SK-N-SH treated with all-trans-retinoic acid at 6 μM for 48 hours (cell line): ENCODE results near the gene TNFRSF11A.

Source experiments
- ATAC-seq: fragments of 200-7000 bp; cut with Tn5 transposase; 3 replicates; pipeline ENCODE4 v1.9.1; 2020; ENCODE audit warnings: mild to moderate bottlenecking, moderate library complexity
- ARNTL ChIP-seq: fragments of 450-650 bp; formaldehyde crosslinking; IDR thresholded peaks from 2 replicates; pipeline ENCODE4 v1.5.0; 2020; ENCODE audit warnings: low read depth, mild to moderate bottlenecking, moderate library complexity, borderline replicate concordance
- BACH2 ChIP-seq: fragments of 250-450 bp; sonication (Bioruptor Pico); IDR thresholded peaks from 2 replicates; pipeline ENCODE4 v1.9.0; 2021; ENCODE audit warnings: mild to moderate bottlenecking, borderline replicate concordance
- CSDC2 ChIP-seq: fragments of 250-450 bp; sonication (Bioruptor Pico); IDR thresholded peaks from 2 replicates; pipeline ENCODE4 v1.5.0; 2020; ENCODE audit warnings: mild to moderate bottlenecking, moderate library complexity
- ESRRG ChIP-seq: fragments of 250-450 bp; sonication (Bioruptor Pico); IDR thresholded peaks from 2 replicates; pipeline ENCODE4 v1.6.1; 2021; ENCODE audit warnings: mild to moderate bottlenecking
- GLIS3 ChIP-seq: fragments of 250-450 bp; sonication (Bioruptor Pico); IDR thresholded peaks from 2 replicates; pipeline ENCODE4 v1.5.0; 2020; ENCODE audit warnings: mild to moderate bottlenecking, moderate library complexity
- ISL1 ChIP-seq: fragments of 250-450 bp; sonication (Bioruptor Pico); IDR thresholded peaks from 2 replicates; pipeline ENCODE4 v2.1.2; 2022; ENCODE audit warnings: mild to moderate bottlenecking, moderate library complexity
- OSR1 ChIP-seq: fragments of 250-450 bp; sonication (Bioruptor Pico); IDR thresholded peaks from 2 replicates; pipeline ENCODE4 v1.8.0; 2022; ENCODE audit warnings: moderate library complexity, mild to moderate bottlenecking, inconsistent platforms
- RARB ChIP-seq: fragments of 250-450 bp; sonication (Bioruptor Pico); IDR thresholded peaks from 2 replicates; pipeline ENCODE4 v1.8.0; 2021; ENCODE audit warnings: mild to moderate bottlenecking, moderate library complexity
- SNAI2 ChIP-seq: fragments of 250-450 bp; sonication (Bioruptor Pico); IDR thresholded peaks from 2 replicates; pipeline ENCODE4 v1.5.0; 2020; ENCODE audit warnings: mild to moderate bottlenecking, moderate library complexity
- TCF4 ChIP-seq: fragments of 250-450 bp; sonication (Bioruptor Pico); IDR thresholded peaks from 2 replicates; pipeline ENCODE4 v1.8.0; 2021; ENCODE audit warnings: mild to moderate bottlenecking, moderate library complexity, borderline replicate concordance
- TOX ChIP-seq: fragments of 250-450 bp; sonication (Bioruptor Pico); IDR thresholded peaks from 2 replicates; pipeline ENCODE4 v1.8.0; 2021; ENCODE audit warnings: mild to moderate bottlenecking, moderate library complexity, borderline replicate concordance
- ZC3H10 ChIP-seq: fragments of 250-450 bp; sonication (Bioruptor Pico); IDR thresholded peaks from 2 replicates; pipeline ENCODE4 v1.5.1; 2021; ENCODE audit warnings: mild to moderate bottlenecking, moderate library complexity
- ZFP3 ChIP-seq: fragments of 250-450 bp; sonication (Bioruptor Pico); IDR thresholded peaks from 2 replicates; pipeline ENCODE4 v1.5.0; 2020; ENCODE audit warnings: mild to moderate bottlenecking, moderate library complexity
- ZFP30 ChIP-seq: fragments of 450-650 bp; formaldehyde crosslinking; IDR thresholded peaks from 2 replicates; pipeline ENCODE4 v1.5.0; 2022; ENCODE audit warnings: mild to moderate bottlenecking, moderate library complexity
- ZNF565 ChIP-seq: fragments of 450-650 bp; formaldehyde crosslinking; conservative IDR thresholded peaks from 2 replicates; pipeline ENCODE4 v1.5.0; 2020; ENCODE audit warnings: low read depth, mild to moderate bottlenecking, moderate library complexity
- ZNF8 ChIP-seq: fragments of 450-650 bp; formaldehyde crosslinking; IDR thresholded peaks from 2 replicates; pipeline ENCODE4 v1.5.0; 2020; ENCODE audit warnings: mild to moderate bottlenecking, moderate library complexity
- TF ChIP-seq, protein P1 (sequence below): fragments of 250-450 bp; sonication (Bioruptor Pico); IDR thresholded peaks from 2 replicates; pipeline ENCODE4 v1.5.0; 2020; ENCODE audit warnings: mild to moderate bottlenecking, moderate library complexity
- TF ChIP-seq, protein P2 (sequence below): fragments of 250-450 bp; sonication (Bioruptor Pico); IDR thresholded peaks from 2 replicates; pipeline ENCODE4 v1.5.1; 2020; ENCODE audit warnings: low read depth, mild to moderate bottlenecking, moderate library complexity
- TF ChIP-seq, protein P3 (sequence below): fragments of 250-450 bp; sonication (Bioruptor Pico); IDR thresholded peaks from 2 replicates; pipeline ENCODE4 v1.5.1; 2021; ENCODE audit warnings: mild to moderate bottlenecking, moderate library complexity
- TF ChIP-seq, protein P4 (sequence below): fragments of 250-450 bp; sonication (Bioruptor Pico); IDR thresholded peaks from 2 replicates; pipeline ENCODE4 v1.8.0; 2020; ENCODE audit warnings: mild to moderate bottlenecking, moderate library complexity, borderline replicate concordance
- TF ChIP-seq, protein P5 (sequence below): fragments of 250-450 bp; sonication (Bioruptor Pico); IDR thresholded peaks from 2 replicates; pipeline ENCODE4 v1.8.0; 2021; ENCODE audit warnings: low read depth, mild to moderate bottlenecking, moderate library complexity, borderline replicate concordance

The TNFRSF11A gene

DNA sequence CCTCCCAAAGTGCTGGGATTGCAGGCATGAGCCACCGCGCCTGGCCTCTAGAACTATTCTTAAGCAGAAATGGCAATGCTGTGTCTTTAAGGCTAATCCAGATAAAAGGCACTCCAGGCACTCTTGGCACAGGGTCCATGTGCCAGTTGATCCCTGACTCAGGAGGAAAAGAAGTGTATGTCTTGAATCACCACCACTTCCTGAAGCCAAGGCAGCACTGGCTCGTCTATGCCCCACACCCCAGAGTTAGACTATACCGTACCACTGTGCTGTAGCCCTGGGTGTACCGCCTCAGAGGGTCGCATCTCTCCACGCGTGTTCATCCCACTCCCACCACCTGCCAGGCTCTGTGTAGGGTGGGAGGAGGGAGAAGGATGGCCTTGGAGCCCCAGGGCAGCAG lies 9.0 kb downstream of the TNFRSF11A start:
- ATAC-seq, result peak; percentile 83
- TF ChIP-seq, protein P1, sequence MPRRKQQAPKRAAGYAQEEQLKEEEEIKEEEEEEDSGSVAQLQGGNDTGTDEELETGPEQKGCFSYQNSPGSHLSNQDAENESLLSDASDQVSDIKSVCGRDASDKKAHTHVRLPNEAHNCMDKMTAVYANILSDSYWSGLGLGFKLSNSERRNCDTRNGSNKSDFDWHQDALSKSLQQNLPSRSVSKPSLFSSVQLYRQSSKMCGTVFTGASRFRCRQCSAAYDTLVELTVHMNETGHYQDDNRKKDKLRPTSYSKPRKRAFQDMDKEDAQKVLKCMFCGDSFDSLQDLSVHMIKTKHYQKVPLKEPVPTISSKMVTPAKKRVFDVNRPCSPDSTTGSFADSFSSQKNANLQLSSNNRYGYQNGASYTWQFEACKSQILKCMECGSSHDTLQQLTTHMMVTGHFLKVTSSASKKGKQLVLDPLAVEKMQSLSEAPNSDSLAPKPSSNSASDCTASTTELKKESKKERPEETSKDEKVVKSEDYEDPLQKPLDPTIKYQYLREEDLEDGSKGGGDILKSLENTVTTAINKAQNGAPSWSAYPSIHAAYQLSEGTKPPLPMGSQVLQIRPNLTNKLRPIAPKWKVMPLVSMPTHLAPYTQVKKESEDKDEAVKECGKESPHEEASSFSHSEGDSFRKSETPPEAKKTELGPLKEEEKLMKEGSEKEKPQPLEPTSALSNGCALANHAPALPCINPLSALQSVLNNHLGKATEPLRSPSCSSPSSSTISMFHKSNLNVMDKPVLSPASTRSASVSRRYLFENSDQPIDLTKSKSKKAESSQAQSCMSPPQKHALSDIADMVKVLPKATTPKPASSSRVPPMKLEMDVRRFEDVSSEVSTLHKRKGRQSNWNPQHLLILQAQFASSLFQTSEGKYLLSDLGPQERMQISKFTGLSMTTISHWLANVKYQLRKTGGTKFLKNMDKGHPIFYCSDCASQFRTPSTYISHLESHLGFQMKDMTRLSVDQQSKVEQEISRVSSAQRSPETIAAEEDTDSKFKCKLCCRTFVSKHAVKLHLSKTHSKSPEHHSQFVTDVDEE (CRISPR knock-in tag), result no peak
- TF ChIP-seq ZFP30 (no peak), OSR1 (CRISPR knock-in tag) (no peak), ESRRG (CRISPR knock-in tag) (no peak), ZFP3 (CRISPR knock-in tag) (no peak), BACH2 (CRISPR knock-in tag) (no peak), ARNTL (no peak), ISL1 (CRISPR knock-in tag) (no peak), ZNF565 (CRISPR knock-in tag) (no peak), SNAI2 (CRISPR knock-in tag) (no peak), RARB (no peak), ZNF8 (CRISPR knock-in tag) (no peak), ZC3H10 (no peak), GLIS3 (CRISPR knock-in tag) (no peak)
- TF ChIP-seq, protein P2, sequence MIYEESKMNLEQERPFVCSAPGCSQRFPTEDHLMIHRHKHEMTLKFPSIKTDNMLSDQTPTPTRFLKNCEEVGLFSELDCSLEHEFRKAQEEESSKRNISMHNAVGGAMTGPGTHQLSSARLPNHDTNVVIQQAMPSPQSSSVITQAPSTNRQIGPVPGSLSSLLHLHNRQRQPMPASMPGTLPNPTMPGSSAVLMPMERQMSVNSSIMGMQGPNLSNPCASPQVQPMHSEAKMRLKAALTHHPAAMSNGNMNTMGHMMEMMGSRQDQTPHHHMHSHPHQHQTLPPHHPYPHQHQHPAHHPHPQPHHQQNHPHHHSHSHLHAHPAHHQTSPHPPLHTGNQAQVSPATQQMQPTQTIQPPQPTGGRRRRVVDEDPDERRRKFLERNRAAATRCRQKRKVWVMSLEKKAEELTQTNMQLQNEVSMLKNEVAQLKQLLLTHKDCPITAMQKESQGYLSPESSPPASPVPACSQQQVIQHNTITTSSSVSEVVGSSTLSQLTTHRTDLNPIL (CRISPR knock-in tag), result no peak
- TF ChIP-seq, protein P3, sequence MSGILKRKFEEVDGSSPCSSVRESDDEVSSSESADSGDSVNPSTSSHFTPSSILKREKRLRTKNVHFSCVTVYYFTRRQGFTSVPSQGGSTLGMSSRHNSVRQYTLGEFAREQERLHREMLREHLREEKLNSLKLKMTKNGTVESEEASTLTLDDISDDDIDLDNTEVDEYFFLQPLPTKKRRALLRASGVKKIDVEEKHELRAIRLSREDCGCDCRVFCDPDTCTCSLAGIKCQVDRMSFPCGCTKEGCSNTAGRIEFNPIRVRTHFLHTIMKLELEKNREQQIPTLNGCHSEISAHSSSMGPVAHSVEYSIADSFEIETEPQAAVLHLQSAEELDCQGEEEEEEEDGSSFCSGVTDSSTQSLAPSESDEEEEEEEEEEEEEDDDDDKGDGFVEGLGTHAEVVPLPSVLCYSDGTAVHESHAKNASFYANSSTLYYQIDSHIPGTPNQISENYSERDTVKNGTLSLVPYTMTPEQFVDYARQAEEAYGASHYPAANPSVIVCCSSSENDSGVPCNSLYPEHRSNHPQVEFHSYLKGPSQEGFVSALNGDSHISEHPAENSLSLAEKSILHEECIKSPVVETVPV (CRISPR knock-in tag), result no peak
- TF ChIP-seq, protein P4, sequence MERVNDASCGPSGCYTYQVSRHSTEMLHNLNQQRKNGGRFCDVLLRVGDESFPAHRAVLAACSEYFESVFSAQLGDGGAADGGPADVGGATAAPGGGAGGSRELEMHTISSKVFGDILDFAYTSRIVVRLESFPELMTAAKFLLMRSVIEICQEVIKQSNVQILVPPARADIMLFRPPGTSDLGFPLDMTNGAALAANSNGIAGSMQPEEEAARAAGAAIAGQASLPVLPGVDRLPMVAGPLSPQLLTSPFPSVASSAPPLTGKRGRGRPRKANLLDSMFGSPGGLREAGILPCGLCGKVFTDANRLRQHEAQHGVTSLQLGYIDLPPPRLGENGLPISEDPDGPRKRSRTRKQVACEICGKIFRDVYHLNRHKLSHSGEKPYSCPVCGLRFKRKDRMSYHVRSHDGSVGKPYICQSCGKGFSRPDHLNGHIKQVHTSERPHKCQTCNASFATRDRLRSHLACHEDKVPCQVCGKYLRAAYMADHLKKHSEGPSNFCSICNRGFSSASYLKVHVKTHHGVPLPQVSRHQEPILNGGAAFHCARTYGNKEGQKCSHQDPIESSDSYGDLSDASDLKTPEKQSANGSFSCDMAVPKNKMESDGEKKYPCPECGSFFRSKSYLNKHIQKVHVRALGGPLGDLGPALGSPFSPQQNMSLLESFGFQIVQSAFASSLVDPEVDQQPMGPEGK (CRISPR knock-in tag), result no peak

DNA sequence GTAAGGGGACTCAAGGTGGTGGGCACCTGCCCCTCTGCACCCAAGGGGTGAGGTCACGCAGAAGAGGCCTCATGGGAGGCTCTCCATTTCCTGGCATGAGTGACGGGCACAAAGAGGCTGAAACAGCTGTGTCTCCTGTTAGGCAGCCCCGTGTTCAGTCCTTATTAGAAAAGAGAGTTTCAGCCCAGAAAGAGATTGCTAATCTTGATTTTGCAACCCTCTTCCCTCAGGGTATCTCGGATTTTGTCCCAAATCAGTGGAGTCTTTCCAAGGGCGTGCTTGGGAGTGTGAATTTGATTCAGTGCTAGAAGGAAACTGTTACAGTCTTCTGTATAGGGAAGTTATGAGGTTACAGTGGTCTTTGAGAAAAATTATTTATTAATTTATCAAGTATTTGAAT lies 10.4 kb downstream of the TNFRSF11A start:
- TF ChIP-seq ZFP30 (no peak), TOX (CRISPR knock-in tag) (no peak), ZNF565 (CRISPR knock-in tag) (no peak), GLIS3 (CRISPR knock-in tag) (no peak), BACH2 (CRISPR knock-in tag) (no peak), OSR1 (CRISPR knock-in tag) (no peak), RARB (no peak), TCF4 (no peak), ISL1 (CRISPR knock-in tag) (no peak), SNAI2 (CRISPR knock-in tag) (no peak), CSDC2 (CRISPR knock-in tag) (no peak), ARNTL (no peak), ZC3H10 (no peak)
- TF ChIP-seq, protein P3 (CRISPR knock-in tag), result no peak
- TF ChIP-seq, protein P5, sequence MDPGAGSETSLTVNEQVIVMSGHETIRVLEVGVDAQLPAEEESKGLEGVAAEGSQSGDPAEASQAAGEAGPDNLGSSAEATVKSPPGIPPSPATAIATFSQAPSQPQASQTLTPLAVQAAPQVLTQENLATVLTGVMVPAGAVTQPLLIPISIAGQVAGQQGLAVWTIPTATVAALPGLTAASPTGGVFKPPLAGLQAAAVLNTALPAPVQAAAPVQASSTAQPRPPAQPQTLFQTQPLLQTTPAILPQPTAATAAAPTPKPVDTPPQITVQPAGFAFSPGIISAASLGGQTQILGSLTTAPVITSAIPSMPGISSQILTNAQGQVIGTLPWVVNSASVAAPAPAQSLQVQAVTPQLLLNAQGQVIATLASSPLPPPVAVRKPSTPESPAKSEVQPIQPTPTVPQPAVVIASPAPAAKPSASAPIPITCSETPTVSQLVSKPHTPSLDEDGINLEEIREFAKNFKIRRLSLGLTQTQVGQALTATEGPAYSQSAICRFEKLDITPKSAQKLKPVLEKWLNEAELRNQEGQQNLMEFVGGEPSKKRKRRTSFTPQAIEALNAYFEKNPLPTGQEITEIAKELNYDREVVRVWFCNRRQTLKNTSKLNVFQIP, result no peak
- TF ChIP-seq, protein P2 (CRISPR knock-in tag), result no peak
- TF ChIP-seq, protein P1 (CRISPR knock-in tag), result no peak
- TF ChIP-seq, protein P4 (CRISPR knock-in tag), result no peak
- no peak for ATAC-seq
